Sigmoid colon (tissue), 7 donors: ENCODE measurements around the gene RNF25. TPM values are rescaled to one million over a fixed set of nuclear protein-coding genes. Genes with fewer than 3 reads are reported as not detected.

ENCODE experiments used
- DNase-seq: peaks from one replicate; pipeline ENCODE4 v3.0.0-alpha.2; 2019
- H3K27ac ChIP-seq, 4 donors: fragments of 200-600 bp; sonication (generic); one replicate each; pipeline ENCODE4 v1.5.1; 2016 to 2019; ENCODE audit warnings: mild to moderate bottlenecking in 1 of 4
- H3K27me3 ChIP-seq, 3 donors: fragments of 200-600 bp; sonication (generic); one replicate each; pipeline ENCODE4 v1.5.1; 2019; ENCODE audit warnings: mild to moderate bottlenecking in 1 of 3
- H3K36me3 ChIP-seq, 4 donors: fragments of 200-600 bp; sonication (generic); one replicate each; pipeline ENCODE4 v1.5.1; 2016 to 2019
- H3K4me1 ChIP-seq, 4 donors: fragments of 200-600 bp; sonication (generic); one replicate each; pipeline ENCODE4 v1.5.1; 2017 to 2019
- H3K4me3 ChIP-seq, 4 donors: fragments of 200-600 bp; sonication (generic); one replicate each; pipeline ENCODE4 v1.5.1; 2017 to 2019; ENCODE audit warnings: mild to moderate bottlenecking in 2 of 4, moderate library complexity in 1 of 4
- H3K9me3 ChIP-seq, 4 donors: fragments of 200-600 bp in 3 of 4; sonication (generic) in 3 of 4; one replicate each; pipeline versions ENCODE4 v1.5.1 to v1.6.1; 2013 to 2019
- CTCF ChIP-seq, 4 experiments: fragments of 450-650 bp in 3 of 4; fragments of 200-600 bp in 1 of 4; IDR thresholded peaks; one replicate each; pipeline ENCODE4 v1.5.1; 2016 to 2019; ENCODE audit warnings: antibody characterized with exemption in 4 of 4, mild to moderate bottlenecking in 3 of 4, moderate library complexity in 2 of 4
- EP300 ChIP-seq, 4 donors: sonication (generic); formaldehyde crosslinking; IDR thresholded peaks; one replicate each; pipeline ENCODE4 v1.6.1; 2017; ENCODE audit warnings: antibody characterized with exemption in 4 of 4
- POLR2A ChIP-seq, 2 donors: fragments of 450-650 bp; IDR thresholded peaks; one replicate each; pipeline ENCODE4 v1.6.1; 2016; ENCODE audit warnings: antibody characterized with exemption in 2 of 2, mild to moderate bottlenecking in 2 of 2, moderate library complexity in 2 of 2
- POLR2AphosphoS5 ChIP-seq, 4 donors: sonication (generic); formaldehyde crosslinking; IDR thresholded peaks; one replicate each; pipeline ENCODE4 v1.6.1; 2017; ENCODE audit warnings: antibody characterized with exemption in 4 of 4
- WGBS, 2 donors: extraction: QIAGEN DNeasy Blood & Tissue Kit; methylation state at CpG; one replicate each; pipeline ENCODE4 v1.1.7; 2013; 5-methylcytosine and 5-hydroxymethylcytosine counted together
- intact Hi-C: fragments of 100-400 bp; cut with DNase I; formaldehyde crosslinking; loops from one replicate; pipeline ENCODE4 v1.15.1; 2023
- polyA plus RNA-seq, 3 donors: library from polyadenylated mRNA; stranded (reverse); fragments of 200-250 nt; gene quantifications; one replicate each; pipeline ENCODE4 v1.2.3, GENCODE V29; 2013
- total RNA-seq, 4 donors: library from RNA; depleted of rRNA; stranded (reverse); fragments of >200 nt; gene quantifications; one replicate each; pipeline ENCODE4 v1.1.0, GENCODE V29; 2016
- donor health status: healthy with polysubstance abuse.
- donor health status: Bipolar disorder and iron deficiency.
- donor health status: healthy.

RNF25 gene
- total and polyA plus RNA-seq, 7 donors, result 6.4 to 24.7 (median 19.2) TPM

DNA sequence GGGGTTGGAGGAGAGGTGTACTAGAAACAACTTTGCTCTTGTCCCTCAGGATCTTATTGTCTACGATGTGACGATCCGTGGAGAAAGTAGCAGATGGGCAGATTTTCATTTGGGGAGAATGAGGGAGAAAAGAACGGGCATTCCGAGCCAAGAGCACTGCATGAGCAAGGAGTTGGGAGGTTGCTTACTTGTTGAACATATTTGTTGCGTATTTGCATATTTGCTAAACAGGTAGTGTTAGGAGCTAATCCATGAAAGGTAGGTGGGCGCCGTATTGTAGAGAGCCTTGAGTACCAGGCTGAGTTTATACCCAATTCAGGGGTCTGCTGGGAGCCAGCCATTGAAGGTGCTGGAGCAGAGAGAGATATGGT is 11.8 kb downstream of the RNF25 start:
- WGBS, 2 donors, result 14 to 17% methylated on average over 8 of the region's 8 CpGs
- no peaks in the 10 kb centered on the region for H3K9me3 ChIP-seq
- peaks cover 19 to 54% (median 42%) of the 10 kb centered on the region in 4 donors for H3K36me3 ChIP-seq
- DNase-seq, result no peak
- peak overlapping the region; percentile 78 to 92 (median 84) for H3K4me3 ChIP-seq
- TF ChIP-seq EP300 (IDR thresholded peaks at IDR 0.05), result no peak
- no peak for TF ChIP-seq POLR2AphosphoS5 (IDR thresholded peaks at IDR 0.05)
- TF ChIP-seq POLR2A (IDR thresholded peaks at IDR 0.05), result no peak
- no peak for TF ChIP-seq CTCF (IDR thresholded peaks at IDR 0.05)
- intact Hi-C loops, result loop anchor here (10.0 kb wide), 1 partner anchor 255 kb away; no protein-coding TSS in a partner anchor
- peak overlapping the region; percentile 79 to 81 (median 80) for H3K27ac ChIP-seq
- H3K4me1 ChIP-seq, result peaks cover 0 to 22% (median 20%) of the 10 kb centered on the region in 4 donors
- no peaks in the 10 kb centered on the region for H3K27me3 ChIP-seq

DNA sequence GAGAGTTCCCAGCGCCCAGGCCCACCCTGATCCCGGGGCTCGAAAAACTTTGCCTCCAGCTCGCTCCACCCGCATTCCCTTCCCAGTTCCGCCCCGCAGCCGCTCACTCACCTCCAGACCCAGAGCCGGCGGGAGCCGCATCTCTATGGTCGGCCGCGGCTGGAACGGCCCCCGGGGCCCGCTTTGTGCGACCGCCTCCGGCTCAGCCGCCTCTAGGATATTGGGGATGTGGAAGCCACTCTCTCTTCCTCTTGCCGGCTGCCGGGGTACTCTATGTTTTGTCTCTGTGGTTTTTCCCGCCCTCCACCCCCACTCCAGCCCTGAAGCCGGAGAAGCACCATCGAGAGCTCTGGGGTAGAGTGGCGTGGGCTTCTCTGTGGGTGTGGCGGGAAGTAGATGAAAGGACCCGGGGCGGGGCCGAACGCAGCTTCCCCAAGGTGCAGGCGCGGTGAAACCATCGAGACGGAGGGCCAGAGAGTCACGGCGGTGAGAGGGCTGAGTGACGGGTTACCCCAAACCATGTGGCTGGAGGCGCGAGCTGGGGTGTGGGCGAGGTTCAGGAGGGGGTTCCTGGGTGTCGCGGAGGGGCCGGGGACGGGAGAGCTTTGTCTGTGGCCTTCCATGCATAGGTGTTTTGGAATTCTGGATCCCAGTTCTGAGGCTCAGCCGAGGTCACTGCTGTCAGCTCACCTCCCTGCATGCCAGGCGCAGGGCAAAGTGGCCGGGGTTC is 12.4 kb downstream of the RNF25 start, which contains the start of the genes BCS1L and ZNF142:
TSS of gene BCS1L (plus strand) at position 426 of the 730 bp plus-strand sequence. CDS start 1,305 bp downstream, outside the sequence.
TSS of gene ZNF142 (minus strand) at position 366 of the 730 bp plus-strand sequence. CDS start 3,194 bp downstream, outside the sequence.
- 0 to 1% methylated on average over 49 of the region's 49 CpGs for WGBS, 2 donors

GRCh38 chr2:218658671-218659257 is 13.0 kb downstream of the RNF25 start:
- Histone ChIP-seq H3K9me3 (no peaks in the 10 kb centered on the region), H3K4me3 (peak overlapping the region; percentile 78 to 92 (median 84)), H3K27ac (peak overlapping the region; percentile 79 to 81 (median 80)), H3K27me3 (no peaks in the 10 kb centered on the region), H3K36me3 (peaks cover 14 to 54% (median 34%) of the 10 kb centered on the region in 4 donors), H3K4me1 (peaks cover 0 to 22% (median 20%) of the 10 kb centered on the region in 4 donors)
- no peak for DNase-seq
- TF ChIP-seq POLR2AphosphoS5 (IDR thresholded peaks at IDR 0.05) (no peak), CTCF (IDR thresholded peaks at IDR 0.05) (peak in 1 of 4 experiments; percentile 12)
- intact Hi-C loops, result loop anchor here (10.0 kb wide), 1 partner anchor 254 kb away; no protein-coding TSS in a partner anchor
- WGBS, 2 donors, result 1 to 2% methylated on average over 27 of the region's 27 CpGs

More for the DNA sequence above, 12.4 kb downstream of the RNF25 start, which contains the start of the genes BCS1L and ZNF142:
- intact Hi-C loops, result loop anchor here (10.0 kb wide), 1 partner anchor 255 kb away; no protein-coding TSS in a partner anchor
- peak within 1 kb of the TSS; percentile 79 to 81 (median 80) for H3K27ac ChIP-seq
- peaks cover 0 to 22% (median 20%) of the 10 kb centered on the region in 4 donors for H3K4me1 ChIP-seq
- H3K4me3 ChIP-seq, result peak within 1 kb of the TSS; percentile 78 to 92 (median 84)
- TF ChIP-seq POLR2A (IDR thresholded peaks at IDR 0.05) (peak in 1 of 2 donors; percentile 55), CTCF (IDR thresholded peaks at IDR 0.05) (no peak), POLR2AphosphoS5 (IDR thresholded peaks at IDR 0.05) (peak; percentile 51 to 69 (median 61))
- H3K27me3 ChIP-seq, result no peaks in the 10 kb centered on the region
- peaks cover 14 to 54% (median 39%) of the 10 kb centered on the region in 4 donors for H3K36me3 ChIP-seq
- DNase-seq, result peak; percentile 95
- H3K9me3 ChIP-seq, result no peaks in the 10 kb centered on the region

DNA sequence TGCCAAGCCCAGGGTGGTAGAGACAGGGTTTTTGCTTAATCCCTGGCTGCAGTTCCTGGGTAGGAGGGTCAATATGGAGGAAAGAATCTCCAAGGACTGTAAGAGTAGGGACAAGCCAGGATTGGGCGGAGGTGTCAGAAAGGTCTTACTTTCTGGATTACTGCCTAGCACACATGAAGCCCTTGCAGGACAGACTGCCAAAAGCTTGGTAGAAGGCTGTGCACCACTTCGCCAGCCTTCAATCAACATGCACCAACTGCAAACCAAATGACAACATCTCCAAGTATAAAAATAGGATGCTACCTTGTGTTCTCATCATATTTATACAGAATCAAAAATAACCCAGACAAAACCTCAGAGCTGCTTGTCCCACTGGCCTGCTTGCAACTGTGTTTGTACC is 16.1 kb downstream of the RNF25 start:
- H3K4me1 ChIP-seq, result peaks cover 0 to 22% (median 20%) of the 10 kb centered on the region in 4 donors
- 97 to 98% methylated on average over 2 of the region's 2 CpGs for WGBS, 2 donors
- H3K9me3 ChIP-seq, result no peaks in the 10 kb centered on the region
- H3K36me3 ChIP-seq, result peaks cover 0 to 58% (median 32%) of the 10 kb centered on the region in 4 donors
- no peak for DNase-seq
- TF ChIP-seq CTCF (IDR thresholded peaks at IDR 0.05) (no peak), POLR2AphosphoS5 (IDR thresholded peaks at IDR 0.05) (no peak), POLR2A (IDR thresholded peaks at IDR 0.05) (no peak)
- intact Hi-C loops, result loop anchor here (10.0 kb wide), 1 partner anchor 251 kb away; no protein-coding TSS in a partner anchor
- no peaks in the 10 kb centered on the region for H3K27me3 ChIP-seq
- no peak overlapping the region for H3K4me3 ChIP-seq
- no peak overlapping the region for H3K27ac ChIP-seq
